Fibroblast of skin of right quadriceps (primary cell): ENCODE data around the gene UST.

Source experiments
- DNase-seq: peaks from one replicate; pipeline ENCODE4 v3.0.0-alpha.2; 2013

Gene UST

DNA sequence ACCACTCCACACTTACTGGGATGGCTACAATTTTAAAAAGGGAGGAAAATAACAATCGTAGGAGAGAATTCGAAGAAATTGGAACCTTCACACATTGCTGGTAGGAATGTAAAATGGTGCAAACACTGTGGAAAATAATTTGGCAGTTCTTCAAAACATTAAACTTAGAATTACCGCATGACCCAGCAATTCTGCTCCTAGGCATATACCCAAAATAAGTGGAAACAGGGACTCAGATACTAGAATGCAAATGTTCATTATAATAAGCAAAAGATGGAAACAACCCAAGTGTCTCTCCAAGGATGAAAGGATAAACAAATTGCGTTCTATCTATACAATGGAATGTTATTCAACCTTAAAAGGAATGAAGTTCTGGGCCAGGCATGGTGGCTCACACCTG lies 325.2 kb downstream of the UST start:
- no peak for DNase-seq

DNA sequence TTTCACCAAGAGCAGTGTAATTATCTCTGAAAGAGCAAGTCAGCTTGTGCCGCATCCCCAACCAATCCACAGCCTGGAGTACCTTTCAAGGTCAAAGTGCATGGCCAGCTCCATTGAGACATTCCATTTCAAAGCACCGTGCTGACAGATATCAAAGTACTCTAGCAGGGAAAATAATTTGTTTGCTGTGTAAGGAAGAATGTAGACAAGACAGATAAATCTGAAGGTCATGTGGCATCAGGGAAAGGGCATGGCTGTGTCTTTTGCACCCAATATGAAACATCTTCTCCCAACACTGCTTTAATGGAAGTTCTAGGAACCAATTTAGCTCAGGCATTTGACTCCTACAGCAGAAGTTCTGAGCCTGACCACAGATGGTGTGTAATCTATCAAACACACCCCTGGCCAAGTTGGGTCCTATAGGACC lies 328.0 kb downstream of the UST start:
- no peak for DNase-seq

DNA sequence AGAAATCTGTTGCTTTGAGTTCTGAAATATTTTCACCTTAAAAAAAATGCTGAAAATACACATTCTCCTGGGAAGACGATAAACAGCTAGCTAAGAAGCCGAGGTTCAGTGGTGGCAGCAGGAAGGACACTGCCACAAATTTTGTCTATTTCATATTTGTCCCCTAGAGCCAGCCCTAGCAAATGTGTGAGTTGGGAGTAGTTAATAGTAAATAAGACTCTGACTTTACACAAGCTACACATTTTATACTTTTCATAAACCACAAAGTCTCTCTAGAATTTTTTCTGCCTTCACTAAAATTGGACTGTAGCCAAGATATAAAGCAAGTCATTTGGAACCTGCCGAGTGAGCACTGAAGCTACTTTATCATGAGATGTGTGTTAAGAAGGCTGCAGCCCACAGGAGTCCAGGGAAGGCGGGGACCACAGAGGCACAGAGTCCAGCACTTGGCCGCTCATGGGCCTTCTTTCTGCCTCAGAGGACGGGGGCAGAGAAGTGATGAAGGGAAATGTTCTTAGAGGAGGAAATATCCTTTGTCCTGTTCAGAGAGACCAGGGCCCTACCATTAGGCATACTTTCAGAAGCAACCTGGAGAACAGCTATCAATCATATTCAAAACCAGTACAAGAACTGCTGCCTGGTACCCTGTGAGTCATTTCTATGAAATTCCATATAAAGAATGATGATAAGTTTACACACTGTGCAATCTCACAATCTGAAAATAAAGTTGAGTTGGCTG lies 329.0 kb downstream of the UST start:
- DNase-seq = peak; percentile 63

DNA sequence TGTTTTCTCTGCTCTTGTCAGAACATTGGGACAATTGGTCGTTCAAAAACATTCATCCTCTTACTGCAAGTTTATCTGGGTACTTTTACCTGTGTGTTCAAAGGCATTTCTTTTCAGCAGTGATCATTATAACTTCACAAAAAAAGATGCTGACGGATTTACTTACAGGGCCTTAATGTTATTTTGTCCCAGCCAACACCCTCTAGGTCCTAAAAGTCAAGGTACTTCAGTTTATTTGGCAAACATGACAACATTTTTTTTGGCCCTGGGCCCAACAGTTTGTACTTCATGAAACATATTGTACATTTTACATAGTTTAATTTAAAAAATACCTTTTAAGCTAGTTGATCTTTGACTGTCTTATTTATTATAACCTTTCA lies 329.5 kb downstream of the UST start:
- DNase-seq = peak; percentile 21

DNA sequence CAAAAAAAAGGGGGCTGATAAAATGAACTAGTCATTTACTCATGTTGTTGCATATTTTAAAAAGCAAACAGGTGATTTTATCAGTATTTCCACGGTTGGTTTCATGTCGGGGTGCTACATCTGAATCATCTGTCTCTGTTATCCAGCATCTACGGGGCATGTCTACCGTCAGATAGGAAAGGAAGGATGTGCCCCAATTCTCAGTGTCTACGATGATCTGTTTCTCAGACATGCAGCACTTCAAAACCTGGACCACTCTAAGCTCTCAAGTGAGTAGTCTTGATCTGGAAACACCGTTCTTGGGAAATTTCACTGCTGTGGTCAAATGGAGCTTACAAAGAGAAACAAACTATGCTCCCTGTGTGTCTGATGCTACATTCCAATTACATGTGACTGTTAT lies 330.4 kb downstream of the UST start:
- DNase-seq = peak; percentile 85

DNA sequence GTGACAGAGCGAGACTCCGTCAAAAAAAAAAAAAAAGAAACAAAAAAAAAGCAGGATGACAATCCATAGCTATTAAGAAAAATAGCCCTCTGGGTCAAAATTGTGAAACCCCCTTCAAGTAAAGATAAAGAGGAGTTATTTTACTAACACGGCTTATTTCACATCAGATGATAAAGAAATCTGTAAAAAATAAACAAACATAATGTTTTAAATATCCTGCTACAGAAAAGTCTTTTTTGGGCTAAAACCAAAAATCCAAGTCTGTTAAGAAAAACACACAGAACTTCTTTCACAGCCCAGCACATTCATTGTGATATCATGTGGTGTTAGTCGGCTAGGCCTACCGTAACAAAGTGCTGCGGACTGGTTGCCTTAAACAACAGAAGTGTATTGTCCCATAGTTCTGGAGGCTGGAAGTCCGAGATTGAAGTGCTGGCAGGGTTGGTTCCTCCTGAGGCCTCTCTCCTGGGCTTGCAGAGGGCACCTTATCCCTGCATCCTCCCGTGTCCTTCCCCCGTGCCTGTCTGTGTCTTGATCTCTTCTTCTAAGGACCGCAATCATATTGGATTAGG lies 331.5 kb downstream of the UST start:
- DNase-seq = no peak

DNA sequence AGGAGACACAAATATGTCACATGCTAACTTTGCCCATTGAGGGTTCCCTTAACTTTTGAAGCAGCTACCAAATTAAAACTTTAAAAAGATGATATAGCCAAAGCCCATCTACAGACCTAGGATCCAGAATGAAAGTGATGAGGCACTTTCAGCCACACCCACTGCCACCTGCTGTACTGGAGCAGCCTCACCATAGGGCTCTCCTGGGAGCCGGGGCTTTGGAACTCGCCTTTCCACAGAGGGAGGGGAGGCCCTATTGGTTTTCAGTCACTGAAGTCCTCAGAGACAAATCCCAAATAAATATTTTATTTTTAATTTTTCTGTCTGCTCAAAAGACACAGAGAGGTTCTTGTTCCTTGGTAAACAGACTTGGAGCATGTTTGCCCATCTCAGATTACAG lies 332.6 kb downstream of the UST start:
- DNase-seq = no peak

DNA sequence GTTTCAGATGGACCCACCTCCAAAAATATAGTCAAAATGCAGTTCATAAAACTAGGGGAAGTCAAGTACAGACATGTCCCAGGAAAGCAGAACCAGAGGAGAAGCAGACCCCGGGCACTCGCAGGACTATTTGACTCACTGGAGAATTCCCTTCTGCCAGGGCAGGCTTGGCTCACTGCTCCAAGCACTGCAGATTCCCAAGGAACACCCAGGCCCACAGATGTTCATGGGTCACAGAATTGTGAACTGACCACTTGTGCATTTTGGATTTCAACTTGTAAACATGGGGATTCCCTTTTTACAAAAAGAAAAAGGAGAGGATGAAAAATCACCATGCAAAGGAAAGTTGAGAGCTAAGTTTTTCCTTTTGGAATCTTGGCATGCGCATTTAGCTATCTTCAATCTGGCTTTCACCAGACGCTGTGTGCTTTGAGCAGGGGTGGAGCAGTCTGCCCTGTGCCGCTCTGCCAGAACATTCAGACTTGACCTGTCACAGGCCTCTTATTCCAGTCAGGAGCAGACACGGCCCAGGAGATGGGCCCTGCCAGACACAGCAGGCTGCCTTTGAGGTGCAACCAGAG lies 333.2 kb downstream of the UST start:
- DNase-seq = peak; percentile 29

DNA sequence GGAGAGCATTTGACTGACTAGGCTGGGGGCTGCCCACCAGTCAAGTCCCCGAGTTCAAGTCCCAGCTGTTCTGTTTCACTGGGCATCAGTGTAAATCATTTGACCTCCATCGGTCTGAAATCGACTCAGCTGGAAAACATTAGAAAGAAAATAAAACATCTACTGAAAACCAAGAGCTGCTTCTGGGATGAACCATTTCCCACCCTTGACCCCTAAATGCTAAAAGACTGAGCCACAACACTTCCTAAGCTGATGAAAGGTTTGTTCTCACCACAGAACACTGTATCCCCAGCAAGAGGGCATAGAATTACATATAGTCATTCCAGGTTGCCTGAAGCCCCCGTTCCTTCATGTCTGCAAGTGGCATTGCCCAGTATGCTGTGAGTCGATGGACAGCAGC lies 333.7 kb downstream of the UST start:
- peak; percentile 85 for DNase-seq

DNA sequence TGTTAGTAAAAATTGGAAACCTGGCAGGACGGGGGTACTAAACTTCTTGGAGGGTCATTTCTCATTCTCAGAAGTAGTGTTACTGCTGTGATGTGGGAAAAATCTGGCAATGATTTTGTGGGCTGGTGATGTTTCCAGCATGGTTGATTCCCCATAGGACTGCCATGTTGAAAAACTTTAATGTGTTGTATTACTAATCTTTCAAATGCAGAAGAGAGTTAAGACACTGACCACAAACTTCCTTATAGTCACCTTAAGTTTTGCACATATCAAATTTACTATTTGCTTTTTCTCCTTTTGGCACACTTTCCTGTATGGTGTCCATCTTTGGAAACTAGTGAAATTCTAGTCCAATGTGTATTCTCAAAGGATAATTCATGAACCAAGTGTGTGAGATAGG lies 334.5 kb downstream of the UST start:
- peak; percentile 65 for DNase-seq

DNA sequence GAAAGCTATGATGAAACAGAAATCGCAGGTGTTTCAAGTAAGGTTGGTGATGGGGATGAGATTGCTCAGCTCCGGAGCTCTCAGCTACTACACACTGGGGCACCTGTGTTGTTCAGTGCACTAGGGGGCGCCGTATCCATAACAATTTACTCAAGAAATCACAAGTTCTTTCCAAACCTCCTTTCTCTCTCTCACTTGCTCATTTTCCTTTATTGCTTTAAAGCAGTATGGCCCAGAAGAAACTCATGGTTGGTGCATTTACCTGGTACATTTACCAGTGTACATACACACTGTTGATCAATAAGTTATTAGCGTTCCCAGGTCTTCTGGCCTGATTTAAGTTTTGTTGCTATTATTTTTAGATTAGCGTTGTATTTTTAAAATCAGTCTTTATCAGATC lies 335.5 kb downstream of the UST start:
- DNase-seq = peak; percentile 71

DNA sequence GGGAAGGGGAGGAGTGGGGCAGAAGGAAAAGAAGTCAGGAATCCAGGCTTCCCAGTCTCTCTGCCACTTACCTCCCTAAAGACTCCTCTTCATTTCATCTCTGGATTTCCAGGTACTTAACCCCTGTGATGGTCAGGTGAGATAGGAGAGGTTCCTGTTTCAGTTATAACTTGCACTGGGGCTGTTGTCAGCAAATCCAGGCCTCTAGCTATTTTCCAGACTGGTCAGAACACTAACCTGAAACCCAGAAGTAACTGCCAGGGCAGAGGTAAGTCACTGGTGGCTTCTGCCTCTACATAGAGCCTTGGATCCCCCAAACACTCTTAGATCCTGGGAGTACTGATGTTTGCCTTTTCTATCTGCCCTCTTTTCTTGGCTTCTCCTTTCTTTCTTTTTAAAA lies 337.2 kb downstream of the UST start:
- DNase-seq = no peak

DNA sequence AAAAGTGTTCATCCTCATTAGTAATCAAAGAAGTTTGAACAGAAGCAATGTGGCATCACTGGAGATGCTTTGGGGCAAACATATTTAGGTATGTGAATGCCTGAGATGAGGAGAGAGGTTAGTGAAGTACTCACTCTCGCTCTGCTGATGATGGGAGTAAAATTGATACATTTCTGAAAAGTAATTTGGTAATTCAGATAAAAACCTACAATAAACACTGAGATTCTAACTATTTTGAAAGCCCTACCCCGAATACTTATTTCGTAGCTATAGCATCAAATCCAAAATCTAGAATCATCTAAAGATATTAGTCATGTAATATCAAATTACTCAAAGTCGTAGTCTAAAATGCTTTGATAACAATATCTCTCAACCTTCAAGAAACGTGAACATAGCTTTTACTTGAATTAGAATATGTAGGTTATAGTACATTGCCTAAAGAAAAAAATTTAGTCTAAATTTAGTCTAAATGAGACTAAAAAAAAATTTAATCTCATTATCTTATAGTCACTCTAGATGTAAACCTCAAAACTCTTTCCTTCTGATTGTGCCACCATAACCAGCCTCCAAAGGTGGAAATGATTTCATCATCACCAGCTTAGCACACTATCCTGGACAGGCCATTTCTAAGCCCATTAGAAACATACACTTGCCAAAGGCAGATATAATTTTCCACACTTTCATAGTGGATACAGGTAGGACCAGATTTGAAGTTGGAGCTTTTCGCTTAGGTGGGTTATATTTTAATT lies 338.2 kb downstream of the UST start:
- DNase-seq = no peak

DNA sequence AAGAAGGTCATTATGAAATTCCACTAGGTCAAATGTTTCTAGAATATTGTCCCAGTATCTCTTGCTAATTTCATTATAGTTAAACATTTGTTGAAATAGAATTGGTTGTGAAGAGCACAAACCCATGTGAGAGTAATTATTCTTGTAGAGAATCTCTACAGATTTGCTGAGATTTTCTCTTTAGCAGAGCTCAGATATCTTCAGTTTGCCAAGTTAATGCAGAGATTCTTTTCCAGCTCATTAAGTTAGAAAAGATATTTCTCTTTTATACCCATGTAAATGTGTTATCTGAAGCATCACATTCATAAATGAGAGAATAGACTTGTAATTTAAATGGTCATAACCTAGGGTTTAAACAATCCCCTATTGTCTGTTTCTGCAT lies 338.7 kb downstream of the UST start:
- no peak for DNase-seq

DNA sequence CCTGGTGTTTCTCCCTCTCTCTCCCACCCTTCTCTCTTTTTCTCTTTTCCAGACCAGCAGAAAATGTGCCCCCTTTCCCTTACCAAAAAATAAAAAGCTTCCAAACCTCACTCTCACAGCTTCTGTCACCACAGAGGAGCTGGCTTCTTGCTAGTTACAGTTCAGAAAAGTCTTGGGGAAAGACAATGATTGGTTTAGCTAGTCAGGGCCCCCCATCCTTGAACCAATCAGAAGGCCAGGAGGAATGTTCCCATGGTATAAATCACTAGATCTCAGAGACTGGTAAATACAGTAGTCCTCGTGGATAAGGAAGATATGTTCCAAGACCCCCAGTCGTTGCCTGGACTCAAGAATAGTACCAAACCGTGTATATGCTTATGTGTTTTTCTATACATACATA lies 339.5 kb downstream of the UST start:
- DNase-seq = no peak

DNA sequence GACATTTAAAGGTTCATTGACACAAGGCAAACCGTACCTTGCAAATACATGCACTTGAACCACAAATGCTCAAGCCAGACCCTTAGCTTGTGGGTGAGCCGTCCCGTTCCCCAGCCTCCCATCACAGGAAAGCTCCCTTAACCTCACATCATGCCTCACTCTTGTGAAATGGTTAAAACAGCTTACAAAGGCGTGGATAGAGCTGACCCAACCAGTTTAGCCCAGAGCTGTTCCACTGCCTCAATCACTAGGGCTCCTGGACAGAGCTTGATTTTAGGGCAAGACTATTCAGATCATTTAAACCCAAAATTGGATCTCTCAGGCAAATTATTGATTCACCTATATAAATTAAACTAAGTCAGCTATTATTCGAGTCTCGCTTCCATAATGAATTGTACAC lies 341.1 kb downstream of the UST start:
- DNase-seq = no peak

DNA sequence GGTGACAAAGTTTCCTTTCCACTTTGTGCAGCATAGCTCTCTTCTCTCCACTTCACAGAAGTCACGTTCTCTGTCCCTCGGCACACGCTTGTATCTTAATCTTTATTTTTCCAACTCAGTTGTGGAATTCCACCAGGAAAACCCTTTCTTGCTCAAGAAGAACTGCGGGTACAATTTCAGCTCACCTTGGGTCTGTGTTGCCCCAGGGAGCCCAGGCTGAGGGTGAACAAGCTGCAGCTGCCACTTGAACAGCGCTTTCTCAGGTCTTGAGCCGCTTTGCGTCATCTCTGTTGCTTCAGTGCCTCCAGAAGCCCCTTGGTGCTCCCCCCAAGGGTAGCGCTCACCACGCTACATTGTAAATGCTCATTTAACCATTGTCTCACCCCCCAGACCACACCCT lies 341.5 kb downstream of the UST start:
- no peak for DNase-seq

DNA sequence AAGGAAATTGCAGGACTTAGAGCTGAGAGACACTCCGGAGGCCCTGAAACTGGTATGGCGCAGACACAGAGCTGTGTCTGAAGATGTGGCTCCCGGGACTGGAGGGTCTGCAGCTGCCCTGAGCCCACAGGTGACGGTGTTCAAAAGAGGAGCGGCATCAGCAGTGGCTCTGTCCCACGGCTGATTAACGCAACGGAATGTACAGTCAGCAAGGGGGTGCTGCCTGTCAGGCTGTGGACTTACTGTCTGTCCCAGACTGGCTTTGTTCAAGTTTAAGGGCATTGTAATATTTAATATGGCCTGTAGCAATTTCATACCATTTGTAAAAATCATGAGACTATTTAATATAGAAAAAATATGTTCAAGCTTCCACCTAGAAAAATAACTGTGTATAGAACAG lies 342.7 kb downstream of the UST start:
- no peak for DNase-seq

DNA sequence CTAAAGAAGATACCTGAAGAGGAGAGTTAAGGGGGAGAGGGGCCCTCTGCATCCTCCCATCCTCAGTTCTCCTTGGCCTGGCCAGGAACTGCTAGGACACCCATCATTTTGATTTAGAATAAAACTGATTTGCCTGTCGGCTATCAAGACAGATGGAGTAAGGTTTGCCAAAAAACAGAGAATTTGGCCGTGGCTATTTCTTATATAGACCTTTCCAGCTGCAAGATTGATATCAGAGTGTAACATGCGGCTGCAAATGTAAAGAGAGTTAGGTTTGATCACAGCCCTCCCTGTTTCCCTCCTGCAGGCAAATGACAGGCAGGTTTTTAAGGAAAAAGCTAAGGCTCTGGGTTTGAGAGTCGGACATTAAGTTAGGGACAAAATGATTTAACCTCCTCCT lies 344.1 kb downstream of the UST start:
- no peak for DNase-seq

DNA sequence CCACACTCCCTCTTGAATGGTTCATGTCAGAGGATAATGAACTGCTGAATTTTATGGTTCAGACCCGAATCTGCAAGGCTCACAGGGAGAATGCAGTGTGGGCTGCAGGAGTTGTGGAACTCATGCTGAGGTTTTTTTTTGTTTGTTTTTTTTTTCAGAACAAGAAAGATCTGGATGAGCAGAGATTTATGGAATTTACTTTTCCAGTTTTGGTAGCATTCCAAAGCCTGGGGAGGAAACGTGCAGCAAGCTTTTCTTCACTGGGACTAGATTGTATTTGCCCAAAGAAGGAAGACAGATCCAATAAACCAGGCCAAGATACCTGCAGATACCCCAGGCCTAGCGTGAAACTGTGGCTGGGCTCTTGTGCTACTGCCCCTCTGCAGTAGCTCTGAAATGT lies 346.8 kb downstream of the UST start:
- peak; percentile 82 for DNase-seq

DNA sequence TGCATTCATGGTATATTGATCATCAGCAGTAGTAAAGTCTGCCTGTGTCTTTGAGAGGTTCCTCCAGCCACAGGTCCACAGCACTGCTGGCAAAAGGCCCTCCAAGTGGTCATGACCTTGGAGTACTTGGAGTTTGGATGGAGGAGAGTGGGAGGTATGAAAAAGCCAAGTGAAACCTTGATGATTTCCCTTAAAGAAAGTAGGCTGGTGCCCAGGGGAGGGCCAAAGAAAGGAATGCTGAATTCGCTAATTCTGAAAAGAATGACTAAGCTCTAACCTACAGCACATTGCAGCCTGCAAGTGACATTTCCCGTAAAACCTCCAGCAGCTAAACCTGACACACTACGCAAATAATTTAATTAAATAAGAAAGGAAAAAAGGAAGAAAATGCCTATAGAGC lies 347.3 kb downstream of the UST start:
- DNase-seq = peak; percentile 45

DNA sequence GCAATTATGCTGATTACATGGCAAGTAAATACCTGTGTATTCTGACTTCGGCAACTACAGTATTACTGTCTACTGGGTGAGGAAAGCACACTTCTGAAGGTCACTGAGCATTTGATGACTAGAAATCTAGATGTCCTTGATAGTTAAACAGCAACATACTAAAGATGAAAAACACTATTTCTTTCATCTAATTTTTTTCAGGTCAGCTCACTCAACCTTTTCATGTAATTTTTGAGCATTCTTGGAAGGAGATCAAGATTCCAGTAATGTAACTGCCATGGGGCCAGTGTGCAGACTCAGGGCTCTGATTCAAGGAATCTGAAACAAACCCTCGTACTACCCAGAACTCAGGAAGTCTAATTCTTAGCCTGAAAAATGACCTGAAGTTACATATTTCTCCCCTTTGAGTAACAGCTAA lies 348.1 kb downstream of the UST start:
- peak; percentile 60 for DNase-seq

DNA sequence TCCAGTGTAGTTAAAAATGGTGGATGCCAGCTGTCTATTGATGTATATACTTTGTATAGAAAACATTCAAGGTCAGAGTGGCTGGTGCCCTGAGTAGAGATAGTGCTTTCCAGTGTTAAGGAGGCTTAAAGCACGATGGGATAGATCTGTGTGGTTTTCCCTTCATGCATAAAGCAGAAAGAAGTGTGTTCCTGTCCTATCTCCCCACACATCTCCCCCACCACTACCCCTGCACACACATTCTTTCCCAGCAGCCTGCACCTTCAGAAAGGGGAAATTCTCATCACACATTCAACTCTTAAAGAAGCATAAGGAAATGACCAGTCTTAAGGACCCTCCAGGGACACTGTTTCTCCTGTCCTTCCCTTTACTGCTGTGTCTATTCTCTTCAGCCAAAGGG lies 349.0 kb downstream of the UST start:
- no peak for DNase-seq

DNA sequence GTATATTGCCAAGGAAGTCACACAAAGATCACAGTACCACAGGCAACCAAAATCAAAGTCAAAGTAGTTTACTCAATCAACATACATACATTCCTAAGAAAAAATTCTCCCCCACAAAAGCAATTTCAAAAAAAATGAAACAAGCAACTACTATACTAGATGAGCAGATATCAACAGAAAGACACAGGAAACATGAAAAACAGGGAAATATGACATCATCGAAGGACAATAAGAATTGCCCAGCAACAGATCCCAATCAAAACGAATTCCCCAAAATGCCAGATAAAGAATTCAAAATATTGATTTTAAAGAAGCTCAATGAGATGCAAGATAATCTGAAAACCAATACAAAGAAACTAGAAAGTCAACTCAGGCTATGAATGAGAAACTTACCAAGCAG lies 351.0 kb downstream of the UST start:
- DNase-seq = no peak
